ENCODE measurements around the gene NUCKS1. TPM values are rescaled to one million over a fixed set of nuclear protein-coding genes. Genes with fewer than 3 reads are reported as not detected.

Gene NUCKS1
- total RNA-seq, 1 donor from 2014 or later, result 196 TPM

DNA sequence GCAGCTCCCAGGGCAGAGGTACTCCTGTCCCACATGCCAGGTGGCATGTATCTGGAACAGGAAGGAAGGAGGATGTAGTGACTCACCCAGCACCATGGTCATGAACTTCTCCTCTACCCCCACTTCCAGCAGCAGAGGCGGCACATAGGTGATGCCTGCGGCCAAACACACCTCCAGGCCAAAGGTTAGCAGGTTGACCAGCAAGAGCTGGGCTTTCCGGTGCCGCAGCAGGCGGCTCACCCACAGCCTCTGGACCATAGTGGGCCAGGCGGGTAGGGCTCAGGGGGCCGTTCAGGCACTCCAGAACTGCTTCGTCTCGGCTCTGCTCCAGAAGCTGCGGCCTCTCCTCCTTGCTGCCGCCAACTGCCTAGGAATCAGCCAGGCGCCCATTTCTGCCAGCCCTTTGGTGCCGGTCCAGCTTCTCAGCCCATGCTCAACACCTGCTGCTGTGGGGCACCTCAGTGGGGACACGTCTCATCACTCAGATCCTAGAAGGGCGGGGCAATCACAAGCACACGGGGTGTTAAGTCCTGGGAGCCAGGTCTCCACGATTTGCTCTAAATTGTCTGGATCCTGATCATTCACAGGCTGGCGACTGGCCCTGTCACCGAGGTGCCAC, 85.5 kb downstream of the NUCKS1 start:
- intact Hi-C loops (cut with DNase I), result loop anchor here (5.0 kb wide), 2 partner anchors 43 to 313 kb away; no protein-coding TSS in a partner anchor
- ATAC-seq (ENCODE audit: poor library complexity) (no peak), DNase-seq (no peak)

DNA sequence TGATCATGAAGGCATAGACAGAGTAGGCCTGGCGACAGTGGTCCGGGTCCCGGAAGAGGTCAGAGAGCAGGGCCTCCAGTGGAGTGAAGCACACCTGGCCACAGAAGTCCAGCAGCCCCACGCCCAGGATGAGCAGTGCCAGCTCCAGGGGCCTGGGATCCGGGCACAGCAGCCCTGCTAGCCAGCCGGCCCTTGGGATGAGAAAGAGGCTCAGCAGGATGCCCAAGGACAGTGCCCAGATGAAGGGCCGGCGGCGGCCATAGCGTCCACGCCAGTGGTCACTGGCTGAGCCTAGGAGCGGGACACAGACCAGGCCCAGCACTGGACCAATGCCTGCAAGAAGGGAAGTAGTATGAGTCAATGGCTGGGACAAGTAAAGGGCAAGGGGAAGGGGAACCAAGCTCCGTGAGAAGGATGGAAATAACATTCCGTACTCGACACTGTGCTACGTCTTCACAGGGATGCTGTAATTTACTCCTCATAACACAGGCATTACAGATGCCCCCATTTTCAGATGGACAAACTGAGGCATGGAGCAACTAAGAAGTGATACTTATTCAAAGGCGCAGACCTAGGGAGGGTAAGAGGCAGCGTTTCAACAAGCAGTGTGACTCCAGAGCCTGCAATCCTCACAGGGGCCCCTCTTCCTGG, 86.6 kb downstream of the NUCKS1 start:
- intact Hi-C loops (cut with DNase I), result loop anchor here (5.0 kb wide), 2 partner anchors 44 to 314 kb away; no protein-coding TSS in a partner anchor
- ATAC-seq (ENCODE audit: poor library complexity) (no peak), DNase-seq (no peak)

Other genes with a start within 250 kb of the NUCKS1 start
- gene CDK18, start 245.5 kb downstream of the NUCKS1 start, total RNA-seq, result 172 TPM
- 31.1 TPM for gene ELK4, start 118.2 kb downstream of the NUCKS1 start, total RNA-seq
- 6.9 TPM for gene SLC45A3, start 69.7 kb downstream of the NUCKS1 start, total RNA-seq
- 15.0 TPM for gene RAB29, start 25.3 kb upstream of the NUCKS1 start, total RNA-seq
- 465 TPM for gene SLC41A1, start 63.0 kb upstream of the NUCKS1 start, total RNA-seq
- gene PM20D1, start 100.0 kb upstream of the NUCKS1 start, total RNA-seq, result 1.9 TPM
- 33.0 TPM for gene SLC26A9, start 193.3 kb upstream of the NUCKS1 start, total RNA-seq